HEK293 (cell line): ENCODE data around the gene LRIT3.

Experiments used
- IKZF3 ChIP-seq: fragments of 450-650 bp; IDR thresholded peaks from 2 replicates; pipeline ENCODE4 v1.5.0; 2018; ENCODE audit warnings: missing biosample characterization, mild to moderate bottlenecking, missing genetic modification characterization, moderate library complexity
- KLF9 ChIP-seq: fragments of 450-650 bp; formaldehyde crosslinking; IDR thresholded peaks from 2 replicates; pipeline ENCODE4 v1.5.1; 2016; ENCODE audit warnings: missing biosample characterization, missing genetic modification characterization, low read depth
- RBAK ChIP-seq: fragments of 450-650 bp; formaldehyde crosslinking; IDR thresholded peaks from 2 replicates; pipeline ENCODE4 v1.5.1; 2016; ENCODE audit warnings: missing biosample characterization, missing genetic modification characterization
- YY1 ChIP-seq: fragments of 450-650 bp; formaldehyde crosslinking; IDR thresholded peaks from 2 replicates; pipeline ENCODE4 v1.5.1; 2018; ENCODE audit warnings: missing biosample characterization, missing genetic modification characterization
- YY2 ChIP-seq: fragments of 450-650 bp; formaldehyde crosslinking; IDR thresholded peaks from 2 replicates; pipeline ENCODE4 v1.5.1; 2016; ENCODE audit warnings: missing biosample characterization, missing genetic modification characterization
- ZNF214 ChIP-seq: fragments of 450-650 bp; formaldehyde crosslinking; IDR thresholded peaks from 2 replicates; pipeline ENCODE4 v1.5.1; 2017; ENCODE audit warnings: missing biosample characterization, mild to moderate bottlenecking, missing genetic modification characterization, borderline replicate concordance
- ZNF747 ChIP-seq: fragments of 450-650 bp; formaldehyde crosslinking; IDR thresholded peaks from 2 replicates; pipeline ENCODE4 v1.5.1; 2016; ENCODE audit warnings: missing biosample characterization, missing genetic modification characterization
- TF ChIP-seq, protein P1 (sequence below): fragments of 450-650 bp; formaldehyde crosslinking; IDR thresholded peaks from 2 replicates; pipeline ENCODE4 v1.5.1; 2016; ENCODE audit warnings: missing biosample characterization, missing genetic modification characterization
- TF ChIP-seq, protein P2 (sequence below): fragments of 450-650 bp; formaldehyde crosslinking; IDR thresholded peaks from 2 replicates; pipeline ENCODE4 v1.5.1; 2017; ENCODE audit warnings: missing biosample characterization, mild to moderate bottlenecking, missing genetic modification characterization, moderate library complexity
- TF ChIP-seq, protein P3 (sequence below): fragments of 450-650 bp; formaldehyde crosslinking; IDR thresholded peaks from 2 replicates; pipeline ENCODE4 v1.5.1; 2016; ENCODE audit warnings: missing biosample characterization, missing genetic modification characterization, low read depth
- TF ChIP-seq, protein P4 (sequence below): fragments of 450-650 bp; formaldehyde crosslinking; IDR thresholded peaks from 2 replicates; pipeline ENCODE4 v1.5.1; 2016; ENCODE audit warnings: missing biosample characterization, missing genetic modification characterization

DNA sequence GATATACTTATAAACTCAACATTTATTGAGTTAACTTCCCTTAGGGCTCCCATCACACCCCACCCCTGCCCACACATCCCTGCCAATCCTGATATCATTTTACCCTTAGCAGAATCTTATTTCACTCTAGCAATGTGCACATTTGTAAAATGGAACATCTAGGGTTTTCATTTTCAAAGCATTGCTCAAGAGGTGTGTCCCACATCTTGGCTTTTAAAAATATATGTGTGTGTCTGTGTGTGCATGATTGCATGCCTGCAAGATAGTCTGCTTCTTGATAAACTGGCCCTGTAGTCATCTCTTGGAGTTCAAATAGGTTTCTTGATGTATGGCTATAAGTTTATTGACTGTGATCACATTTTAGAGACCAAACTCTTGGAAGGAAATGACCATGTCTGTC lies 38.4 kb downstream of the LRIT3 start:
- TF ChIP-seq, protein P1, sequence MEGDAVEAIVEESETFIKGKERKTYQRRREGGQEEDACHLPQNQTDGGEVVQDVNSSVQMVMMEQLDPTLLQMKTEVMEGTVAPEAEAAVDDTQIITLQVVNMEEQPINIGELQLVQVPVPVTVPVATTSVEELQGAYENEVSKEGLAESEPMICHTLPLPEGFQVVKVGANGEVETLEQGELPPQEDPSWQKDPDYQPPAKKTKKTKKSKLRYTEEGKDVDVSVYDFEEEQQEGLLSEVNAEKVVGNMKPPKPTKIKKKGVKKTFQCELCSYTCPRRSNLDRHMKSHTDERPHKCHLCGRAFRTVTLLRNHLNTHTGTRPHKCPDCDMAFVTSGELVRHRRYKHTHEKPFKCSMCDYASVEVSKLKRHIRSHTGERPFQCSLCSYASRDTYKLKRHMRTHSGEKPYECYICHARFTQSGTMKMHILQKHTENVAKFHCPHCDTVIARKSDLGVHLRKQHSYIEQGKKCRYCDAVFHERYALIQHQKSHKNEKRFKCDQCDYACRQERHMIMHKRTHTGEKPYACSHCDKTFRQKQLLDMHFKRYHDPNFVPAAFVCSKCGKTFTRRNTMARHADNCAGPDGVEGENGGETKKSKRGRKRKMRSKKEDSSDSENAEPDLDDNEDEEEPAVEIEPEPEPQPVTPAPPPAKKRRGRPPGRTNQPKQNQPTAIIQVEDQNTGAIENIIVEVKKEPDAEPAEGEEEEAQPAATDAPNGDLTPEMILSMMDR (tag by site-specific recombination), result no peak
- TF ChIP-seq, protein P2, sequence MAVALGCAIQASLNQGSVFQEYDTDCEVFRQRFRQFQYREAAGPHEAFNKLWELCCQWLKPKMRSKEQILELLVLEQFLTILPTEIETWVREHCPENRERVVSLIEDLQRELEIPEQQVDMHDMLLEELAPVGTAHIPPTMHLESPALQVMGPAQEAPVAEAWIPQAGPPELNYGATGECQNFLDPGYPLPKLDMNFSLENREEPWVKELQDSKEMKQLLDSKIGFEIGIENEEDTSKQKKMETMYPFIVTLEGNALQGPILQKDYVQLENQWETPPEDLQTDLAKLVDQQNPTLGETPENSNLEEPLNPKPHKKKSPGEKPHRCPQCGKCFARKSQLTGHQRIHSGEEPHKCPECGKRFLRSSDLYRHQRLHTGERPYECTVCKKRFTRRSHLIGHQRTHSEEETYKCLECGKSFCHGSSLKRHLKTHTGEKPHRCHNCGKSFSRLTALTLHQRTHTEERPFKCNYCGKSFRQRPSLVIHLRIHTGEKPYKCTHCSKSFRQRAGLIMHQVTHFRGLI (tag by site-specific recombination), result no peak
- TF ChIP-seq IKZF3 (tag by site-specific recombination) (no peak), YY2 (tag by site-specific recombination) (no peak), RBAK (tag by site-specific recombination) (no peak), ZNF747 (tag by site-specific recombination) (no peak), KLF9 (tag by site-specific recombination) (no peak), YY1 (tag by site-specific recombination) (no peak), ZNF214 (tag by site-specific recombination) (no peak)
- TF ChIP-seq, protein P3, sequence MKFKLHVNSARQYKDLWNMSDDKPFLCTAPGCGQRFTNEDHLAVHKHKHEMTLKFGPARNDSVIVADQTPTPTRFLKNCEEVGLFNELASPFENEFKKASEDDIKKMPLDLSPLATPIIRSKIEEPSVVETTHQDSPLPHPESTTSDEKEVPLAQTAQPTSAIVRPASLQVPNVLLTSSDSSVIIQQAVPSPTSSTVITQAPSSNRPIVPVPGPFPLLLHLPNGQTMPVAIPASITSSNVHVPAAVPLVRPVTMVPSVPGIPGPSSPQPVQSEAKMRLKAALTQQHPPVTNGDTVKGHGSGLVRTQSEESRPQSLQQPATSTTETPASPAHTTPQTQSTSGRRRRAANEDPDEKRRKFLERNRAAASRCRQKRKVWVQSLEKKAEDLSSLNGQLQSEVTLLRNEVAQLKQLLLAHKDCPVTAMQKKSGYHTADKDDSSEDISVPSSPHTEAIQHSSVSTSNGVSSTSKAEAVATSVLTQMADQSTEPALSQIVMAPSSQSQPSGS, result no peak
- TF ChIP-seq, protein P4, sequence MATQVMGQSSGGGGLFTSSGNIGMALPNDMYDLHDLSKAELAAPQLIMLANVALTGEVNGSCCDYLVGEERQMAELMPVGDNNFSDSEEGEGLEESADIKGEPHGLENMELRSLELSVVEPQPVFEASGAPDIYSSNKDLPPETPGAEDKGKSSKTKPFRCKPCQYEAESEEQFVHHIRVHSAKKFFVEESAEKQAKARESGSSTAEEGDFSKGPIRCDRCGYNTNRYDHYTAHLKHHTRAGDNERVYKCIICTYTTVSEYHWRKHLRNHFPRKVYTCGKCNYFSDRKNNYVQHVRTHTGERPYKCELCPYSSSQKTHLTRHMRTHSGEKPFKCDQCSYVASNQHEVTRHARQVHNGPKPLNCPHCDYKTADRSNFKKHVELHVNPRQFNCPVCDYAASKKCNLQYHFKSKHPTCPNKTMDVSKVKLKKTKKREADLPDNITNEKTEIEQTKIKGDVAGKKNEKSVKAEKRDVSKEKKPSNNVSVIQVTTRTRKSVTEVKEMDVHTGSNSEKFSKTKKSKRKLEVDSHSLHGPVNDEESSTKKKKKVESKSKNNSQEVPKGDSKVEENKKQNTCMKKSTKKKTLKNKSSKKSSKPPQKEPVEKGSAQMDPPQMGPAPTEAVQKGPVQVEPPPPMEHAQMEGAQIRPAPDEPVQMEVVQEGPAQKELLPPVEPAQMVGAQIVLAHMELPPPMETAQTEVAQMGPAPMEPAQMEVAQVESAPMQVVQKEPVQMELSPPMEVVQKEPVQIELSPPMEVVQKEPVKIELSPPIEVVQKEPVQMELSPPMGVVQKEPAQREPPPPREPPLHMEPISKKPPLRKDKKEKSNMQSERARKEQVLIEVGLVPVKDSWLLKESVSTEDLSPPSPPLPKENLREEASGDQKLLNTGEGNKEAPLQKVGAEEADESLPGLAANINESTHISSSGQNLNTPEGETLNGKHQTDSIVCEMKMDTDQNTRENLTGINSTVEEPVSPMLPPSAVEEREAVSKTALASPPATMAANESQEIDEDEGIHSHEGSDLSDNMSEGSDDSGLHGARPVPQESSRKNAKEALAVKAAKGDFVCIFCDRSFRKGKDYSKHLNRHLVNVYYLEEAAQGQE (tag by site-specific recombination), result no peak
